CD4-positive, alpha-beta T cell treated with Interleukin-1 beta for 1 hour (primary cell): ENCODE results near the gene SETD1A.

Source experiments
- DNase-seq, 2 donors: peaks; one replicate each; pipeline ENCODE4 v3.0.0-alpha.2; 2020 to 2022

The SETD1A gene

GRCh38 chr16:30957456-30958174 lies at the start of gene SETD1A:
SETD1A (plus strand) TSS chr16:30957754; CDS start chr16:30958732, 978 bp downstream.
- DNase-seq: peak; percentile 96 to 97

GRCh38 chr16:30910427-30911029 lies 47.0 kb upstream of the SETD1A start:
- no peak for DNase-seq

- DNase-seq: no peak
Measured at GRCh38 chr16:30912794-30913412, 44.7 kb upstream of the SETD1A start.

GRCh38 chr16:30914830-30915229 lies 42.7 kb upstream of the SETD1A start:
- DNase-seq: no peak

- no peak for DNase-seq
Measured at GRCh38 chr16:30918614-30919013, 38.9 kb upstream of the SETD1A start.

GRCh38 chr16:30920891-30921290 lies 36.7 kb upstream of the SETD1A start:
- DNase-seq: no peak

GRCh38 chr16:30921459-30921747 lies 36.2 kb upstream of the SETD1A start:
- DNase-seq: no peak

GRCh38 chr16:30921748-30922419 lies 35.7 kb upstream of the SETD1A start:
- DNase-seq: peak; percentile 86 to 90

- DNase-seq: peak; percentile 100
Measured at GRCh38 chr16:30922420-30922959, 35.1 kb upstream of the SETD1A start.

- peak; percentile 97 to 98 for DNase-seq
Measured at GRCh38 chr16:30922960-30923535, 34.5 kb upstream of the SETD1A start.

GRCh38 chr16:30923554-30924075 lies 33.9 kb upstream of the SETD1A start, which contains the start of gene FBXL19:
FBXL19 (plus strand) TSS chr16:30923572; CDS start chr16:30925755, 2,183 bp downstream.
- no peak for DNase-seq

- no peak for DNase-seq
Measured at GRCh38 chr16:30924076-30924912, 33.3 kb upstream of the SETD1A start.

- no peak for DNase-seq
Measured at GRCh38 chr16:30924913-30925631, 32.5 kb upstream of the SETD1A start.

- DNase-seq: no peak
Measured at GRCh38 chr16:30925632-30925987, 31.9 kb upstream of the SETD1A start.

- DNase-seq: no peak
Measured at GRCh38 chr16:30925995-30926811, 31.4 kb upstream of the SETD1A start.

- DNase-seq: no peak
Measured at GRCh38 chr16:30926937-30927788, 30.4 kb upstream of the SETD1A start.

GRCh38 chr16:30927789-30928378 lies 29.7 kb upstream of the SETD1A start:
- DNase-seq: peak; percentile 46 to 53

- DNase-seq: no peak
Measured at GRCh38 chr16:30928390-30928789, 29.2 kb upstream of the SETD1A start.

- DNase-seq: no peak
Measured at GRCh38 chr16:30929167-30929566, 28.4 kb upstream of the SETD1A start.
